Measurements from ENCODE around the gene FAM50B. TPM values are rescaled to one million over a fixed set of nuclear protein-coding genes. Genes with fewer than 3 reads are reported as not detected.

The FAM50B gene
- total RNA-seq, result 10 to 100 TPM in 1 of 4 donors, 1 to 10 TPM in 3; 5.6 to 11.7 (median 6.7) TPM

- peak in 2 of 3 donors; percentile 92 to 98 for TF ChIP-seq CTCF (IDR thresholded peaks at IDR 0.05)
- peak; percentile 94 for ATAC-seq (ENCODE audit: low FRiP score)
Measured at GRCh38 chr6:3848925-3849605, at the start of gene FAM50B. Gene FAM50B (plus strand): TSS chr6:3849373. CDS start chr6:3849812, 439 bp downstream.

GRCh38 chr6:3799719-3800118 is 49.5 kb upstream of the FAM50B start:
- no peak for TF ChIP-seq CTCF (IDR thresholded peaks at IDR 0.05)
- no peak for DNase-seq (ENCODE audit: low spot score)
- ATAC-seq (ENCODE audit: low FRiP score), result no peak

More at GRCh38 chr6:3848925-3849605, at the start of gene FAM50B:
- DNase-seq (ENCODE audit: low spot score), result peak; percentile 87

GRCh38 chr6:3800850-3801591 is 48.2 kb upstream of the FAM50B start:
- TF ChIP-seq CTCF (IDR thresholded peaks at IDR 0.05), result no peak
- ATAC-seq (ENCODE audit: low FRiP score), result no peak
- DNase-seq (ENCODE audit: low spot score), result no peak

- TF ChIP-seq CTCF (IDR thresholded peaks at IDR 0.05), result no peak
- no peak for DNase-seq (ENCODE audit: low spot score)
- no peak for ATAC-seq (ENCODE audit: low FRiP score)
Measured at GRCh38 chr6:3801960-3802359, 47.2 kb upstream of the FAM50B start.

- peak; percentile 28 for DNase-seq (ENCODE audit: low spot score)
- peak; percentile 76 for ATAC-seq (ENCODE audit: low FRiP score)
- TF ChIP-seq CTCF (IDR thresholded peaks at IDR 0.05), result no peak
Measured at GRCh38 chr6:3803627-3804468, 45.3 kb upstream of the FAM50B start.

- ATAC-seq (ENCODE audit: low FRiP score) (no peak), DNase-seq (ENCODE audit: low spot score) (no peak)
- TF ChIP-seq CTCF (IDR thresholded peaks at IDR 0.05), result no peak
Measured at GRCh38 chr6:3804964-3805363, 44.2 kb upstream of the FAM50B start.

All from omental fat pad (tissue), 4 donors.